Left ventricle myocardium inferior (tissue), 1 donor: Measurements from ENCODE around the gene TIMP3. TPM values are rescaled to one million over a fixed set of nuclear protein-coding genes. Genes with fewer than 3 reads are reported as not detected.

Experiments used
- DNase-seq: peaks from one replicate; pipeline ENCODE4 v3.0.0-alpha.2; 2020
- H3K27ac ChIP-seq: fragments of 200-600 bp; replicated peaks from 2 replicates; pipeline ENCODE4 v1.8.0; 2021
- H3K27me3 ChIP-seq: fragments of 200-600 bp; 2 replicates; pipeline ENCODE4 v1.8.0; 2021; ENCODE audit warnings: low read depth
- H3K36me3 ChIP-seq: fragments of 200-600 bp; 2 replicates; pipeline ENCODE4 v1.8.0; 2021
- H3K4me1 ChIP-seq: fragments of 200-600 bp; 2 replicates; pipeline ENCODE4 v1.8.0; 2021
- H3K4me3 ChIP-seq: fragments of 200-600 bp; 2 replicates; pipeline ENCODE4 v1.8.0; 2021; ENCODE audit warnings: mild to moderate bottlenecking, moderate library complexity
- H3K9me3 ChIP-seq: fragments of 200-600 bp; replicated peaks from 2 replicates; pipeline ENCODE4 v1.8.0; 2021
- CTCF ChIP-seq: fragments of 200-600 bp; IDR thresholded peaks from 2 replicates; pipeline ENCODE4 v1.8.0; 2021; ENCODE audit warnings: antibody characterized with exemption, mild to moderate bottlenecking, borderline replicate concordance
- intact Hi-C: fragments of 100-400 bp; cut with micrococcal nuclease; formaldehyde crosslinking; loops from one replicate; pipeline ENCODE4 v1.11.0; 2022
- total RNA-seq: library from RNA; stranded (reverse); fragmentation: NEBNext Ultra II Directional; extraction: Animal tissue kit (Norgen Biotek cat#: 25700); gene quantifications from one replicate; pipeline ENCODE4 v1.2.1, GENCODE V29; 2021
- donor health status: DM: no; HTN: yes; CAD: no; lungs with severe emphysema.

TIMP3 gene
- total RNA-seq, 1 donor from 2014 or later: 250 TPM

DNA sequence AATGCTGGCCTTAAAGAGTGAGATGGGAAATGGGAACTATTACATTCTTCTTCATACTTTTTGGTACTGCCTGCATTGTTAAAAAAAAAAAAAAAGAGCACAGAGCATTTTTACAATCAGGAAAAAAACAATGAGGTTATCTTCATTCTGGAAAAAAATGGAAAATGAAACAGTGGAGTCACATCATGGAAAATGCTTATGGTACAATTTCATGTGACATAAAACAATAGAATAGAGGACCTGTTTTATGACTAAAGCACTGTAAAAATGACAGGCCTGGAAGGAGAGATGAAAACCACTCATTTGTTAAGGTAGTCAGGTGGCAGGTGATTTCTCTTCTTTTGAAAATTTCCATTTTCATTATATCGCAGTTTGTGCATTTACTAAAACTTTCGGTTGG, 75.0 kb downstream of the TIMP3 start:
- intact Hi-C loops: no loop called here
- no peak for TF ChIP-seq CTCF
- no peaks in the 10 kb centered on the region for H3K27me3 ChIP-seq
- no peak overlapping the region for H3K4me3 ChIP-seq
- no peak overlapping the region for H3K27ac ChIP-seq
- H3K36me3 ChIP-seq: no peaks in the 10 kb centered on the region
- no peaks in the 10 kb centered on the region for H3K9me3 ChIP-seq
- peaks cover 32% of the 10 kb centered on the region for H3K4me1 ChIP-seq
- no peak for DNase-seq

GRCh38 chr22:32877196-32877595, 75.7 kb downstream of the TIMP3 start:
- intact Hi-C loops: no loop called here
- no peaks in the 10 kb centered on the region for H3K9me3 ChIP-seq
- H3K27me3 ChIP-seq: no peaks in the 10 kb centered on the region
- H3K36me3 ChIP-seq: no peaks in the 10 kb centered on the region
- no peak for DNase-seq
- peaks cover 39% of the 10 kb centered on the region for H3K4me1 ChIP-seq
- H3K4me3 ChIP-seq: no peak overlapping the region
- no peak overlapping the region for H3K27ac ChIP-seq
- TF ChIP-seq CTCF: no peak

DNA sequence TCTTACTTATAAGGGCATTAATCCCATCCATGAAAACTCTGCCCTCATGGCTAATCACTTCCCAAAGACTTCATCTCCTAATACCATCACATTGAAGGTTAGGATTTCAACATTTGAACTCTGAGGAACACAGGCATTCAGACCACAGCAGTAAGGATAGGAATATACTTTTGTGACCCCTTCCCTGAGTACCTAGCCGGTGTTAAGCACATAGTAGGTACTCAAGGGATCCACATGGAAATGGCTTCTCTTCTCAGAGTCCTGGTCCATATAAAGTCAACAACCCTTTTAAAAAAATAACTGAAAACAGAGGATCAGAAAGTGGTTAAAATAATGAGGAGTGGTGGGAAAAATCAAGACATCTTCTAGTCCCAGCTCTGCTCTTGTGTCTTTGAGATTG, 78.0 kb downstream of the TIMP3 start:
- no peaks in the 10 kb centered on the region for H3K36me3 ChIP-seq
- intact Hi-C loops: no loop called here

GRCh38 chr22:32880061-32880460, 78.6 kb downstream of the TIMP3 start:
- no peak overlapping the region for H3K27ac ChIP-seq
- no peaks in the 10 kb centered on the region for H3K9me3 ChIP-seq
- peaks cover 33% of the 10 kb centered on the region for H3K4me1 ChIP-seq
- intact Hi-C loops: no loop called here
- no peaks in the 10 kb centered on the region for H3K36me3 ChIP-seq
- no peak overlapping the region for H3K4me3 ChIP-seq
- H3K27me3 ChIP-seq: no peaks in the 10 kb centered on the region
- no peak for DNase-seq
- TF ChIP-seq CTCF: no peak

More for the DNA sequence above, 78.0 kb downstream of the TIMP3 start:
- no peak for DNase-seq
- no peak overlapping the region for H3K27ac ChIP-seq
- H3K9me3 ChIP-seq: no peaks in the 10 kb centered on the region
- no peak overlapping the region for H3K4me3 ChIP-seq
- TF ChIP-seq CTCF: no peak
- H3K27me3 ChIP-seq: no peaks in the 10 kb centered on the region
- peaks cover 38% of the 10 kb centered on the region for H3K4me1 ChIP-seq

DNA sequence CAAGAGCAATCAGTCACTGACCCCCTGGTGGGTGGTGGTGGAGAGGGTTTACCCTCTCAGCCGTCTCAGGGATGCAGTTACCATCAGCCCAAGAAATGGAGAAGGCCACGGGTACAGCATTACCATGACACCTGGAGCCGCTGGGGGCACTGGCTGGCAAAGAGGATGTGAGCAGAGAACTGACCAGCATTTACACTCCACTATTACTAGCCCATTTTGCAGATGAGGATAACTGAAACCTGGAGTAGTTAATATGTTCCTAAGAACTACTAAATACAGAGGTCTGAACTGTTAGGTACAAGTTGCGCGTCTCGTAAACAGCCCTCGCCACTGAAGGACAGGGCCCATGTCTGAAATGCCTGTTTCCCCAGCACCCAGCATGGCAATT, 79.0 kb downstream of the TIMP3 start:
- Histone ChIP-seq H3K4me3 (no peak overlapping the region), H3K27me3 (no peaks in the 10 kb centered on the region), H3K4me1 (peaks cover 31% of the 10 kb centered on the region), H3K9me3 (no peaks in the 10 kb centered on the region), H3K27ac (peak overlapping the region; percentile 77), H3K36me3 (no peaks in the 10 kb centered on the region)
- intact Hi-C loops: no loop called here
- no peak for TF ChIP-seq CTCF
- no peak for DNase-seq
